GM12878 (cell line): ENCODE measurements around the gene MARCHF10. TPM values are rescaled to one million over a fixed set of nuclear protein-coding genes. Genes with fewer than 3 reads are reported as not detected.

ENCODE experiments used
- EED ChIP-seq: sonication (generic); IDR thresholded peaks from 2 replicates; pipeline ENCODE4 v1.6.1; 2016; ENCODE audit warnings: antibody characterized with exemption, low read depth
- EGR1 ChIP-seq, 2 experiments: IDR thresholded peaks; 1 replicate in 1 of 2; 2 replicates in 1 of 2; pipeline ENCODE4 v1.6.1; 2011 to 2012; ENCODE audit warnings: low read depth in 2 of 2, low read length in 2 of 2, borderline replicate concordance in 1 of 2, mild to moderate bottlenecking in 1 of 2, moderate library complexity in 1 of 2
- IKZF2 ChIP-seq, 2 experiments: fragments of 450-650 bp; IDR thresholded peaks; 2 replicates each; pipeline ENCODE4 v1.6.1; 2017; ENCODE audit warnings: mild to moderate bottlenecking in 2 of 2, moderate library complexity in 2 of 2
- NR2C1 ChIP-seq: fragments of 450-650 bp; IDR thresholded peaks from 2 replicates; pipeline ENCODE4 v1.6.1; 2017; ENCODE audit warnings: antibody characterized with exemption, mild to moderate bottlenecking, moderate library complexity
- PAX5 ChIP-seq: IDR thresholded peaks from 2 replicates; pipeline ENCODE4 v1.6.1; 2011; ENCODE audit warnings: low read depth, low read length, borderline replicate concordance
- RUNX3 ChIP-seq: IDR thresholded peaks from 2 replicates; pipeline ENCODE4 v1.6.1; 2012; ENCODE audit warnings: low read length, inconsistent platforms
- TBL1XR1 ChIP-seq: IDR thresholded peaks from 2 replicates; pipeline ENCODE4 v1.6.1; 2012; ENCODE audit warnings: low read depth, low read length, improper control_type of control experiment
- polyA plus RNA-seq, 11 experiments: library from polyadenylated mRNA; depleted of rRNA in 4 of 11; unstranded in 6 of 11; stranded (reverse) in 5 of 11; fragments of >200 nt; fragmentation: Nextera tagmentation in 4 of 11; fragmentation: Illumina TruSeq in 1 of 11; extraction: Ambion mirVana in 4 of 11; extraction: Trizol in 1 of 11; gene quantifications; 1 replicate in 1 of 11; 2 replicates in 10 of 11; pipeline versions ENCODE4 v1.2.1 to v1.2.3, GENCODE V29; 2011 to 2016; ENCODE audit warnings: inconsistent platforms in 2 of 11, missing spikeins in 2 of 11, low read depth in 1 of 11
- small RNA-seq: library from RNA; depleted of rRNA; stranded (forward); fragments of <200 nt; gene quantifications from one replicate; pipeline ENCODE3, GENCODE V24; 2014
- total RNA-seq, 4 experiments: library from RNA; depleted of rRNA in 3 of 4; stranded (reverse); fragments of >200 nt in 3 of 4; fragmentation: Illumina TruSeq in 1 of 4; extraction: Trizol in 1 of 4; gene quantifications; 2 replicates each; pipeline versions ENCODE4 v1.2.1 to v1.2.3, GENCODE V29; 2013 to 2021
- TF ChIP-seq, protein P1 (sequence below): IDR thresholded peaks from 2 replicates; pipeline ENCODE4 v1.6.1; 2011; ENCODE audit warnings: borderline replicate concordance, low read depth, mild to moderate bottlenecking, moderate library complexity, low read length; ENCODE audit not compliant: insufficient read depth, poor library complexity, severe bottlenecking

Gene MARCHF10
- total and polyA plus RNA-seq, 10 of the 15 experiments (the other 5 are each of a cell fraction or from before 2014, with no cell fraction given), result 0.11 to 0.24 TPM; not detected in 8

DNA sequence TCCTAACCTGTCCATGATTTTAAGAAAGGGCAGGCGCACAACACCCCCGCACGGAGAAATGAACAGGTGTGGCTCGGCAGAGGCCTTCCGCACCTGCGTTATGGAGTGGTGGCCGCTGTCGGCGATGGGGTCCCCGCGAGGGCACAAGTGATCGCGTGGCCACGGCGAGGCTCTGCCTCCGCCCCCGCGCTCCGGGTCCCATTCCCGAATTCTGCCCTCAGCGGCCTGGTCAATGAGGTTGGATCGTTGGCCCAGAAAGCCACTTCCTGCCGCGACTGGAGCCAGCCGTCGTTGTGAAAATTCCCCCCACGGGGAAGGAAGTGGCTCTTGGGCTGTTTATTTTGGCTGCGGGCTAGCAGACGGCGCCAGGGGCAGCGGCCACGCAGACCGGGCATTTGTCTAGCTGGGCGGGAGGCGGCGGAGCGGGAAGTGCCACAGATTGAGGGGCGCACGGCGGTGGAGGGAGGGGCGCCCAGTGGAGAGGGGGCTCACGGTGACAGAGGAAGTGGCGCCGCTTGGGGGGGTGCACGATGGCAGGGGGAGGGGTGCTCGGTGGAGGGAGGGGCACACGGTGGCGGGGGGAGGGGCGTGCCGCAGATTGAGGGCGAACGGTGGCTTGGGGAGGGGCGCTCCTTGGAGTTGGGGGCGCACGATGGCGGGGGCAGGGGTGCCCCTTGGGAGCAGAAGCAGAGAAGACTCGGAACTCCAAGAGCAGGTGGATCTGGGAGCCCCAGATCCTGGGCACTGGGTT is 155.7 kb downstream of the MARCHF10 start (continued):
- TF ChIP-seq, protein P1, sequence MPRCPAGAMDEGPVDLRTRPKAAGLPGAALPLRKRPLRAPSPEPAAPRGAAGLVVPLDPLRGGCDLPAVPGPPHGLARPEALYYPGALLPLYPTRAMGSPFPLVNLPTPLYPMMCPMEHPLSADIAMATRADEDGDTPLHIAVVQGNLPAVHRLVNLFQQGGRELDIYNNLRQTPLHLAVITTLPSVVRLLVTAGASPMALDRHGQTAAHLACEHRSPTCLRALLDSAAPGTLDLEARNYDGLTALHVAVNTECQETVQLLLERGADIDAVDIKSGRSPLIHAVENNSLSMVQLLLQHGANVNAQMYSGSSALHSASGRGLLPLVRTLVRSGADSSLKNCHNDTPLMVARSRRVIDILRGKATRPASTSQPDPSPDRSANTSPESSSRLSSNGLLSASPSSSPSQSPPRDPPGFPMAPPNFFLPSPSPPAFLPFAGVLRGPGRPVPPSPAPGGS, result peak; percentile 25
- TF ChIP-seq NR2C1, result no peak
- peak; percentile 73 for TF ChIP-seq RUNX3
- peak; percentile 75 for TF ChIP-seq EED
- no peak for TF ChIP-seq TBL1XR1
- TF ChIP-seq EGR1 (IDR thresholded peaks at IDR 0.05; ENCODE audit: borderline replicate concordance in 1 of 2, low read depth in 2 of 2, low read length in 2 of 2), result peak in 1 of 2 experiments; percentile 74; a peak in 2 of 3 replicates
- peak; percentile 71 to 72 for TF ChIP-seq IKZF2 (IDR thresholded peaks at IDR 0.05)
- peak; percentile 33; the same call in 1 of the 2 replicates for TF ChIP-seq PAX5

Small RNAs within 50 kb of the gene (small RNA-seq; reads per million reads assigned to genes)
- not detected for gene RF00019
- gene RNU6-446P, result not detected

Other genes starting within 250 kb of the MARCHF10 start
- gene MRC2, start 180.6 kb downstream of the MARCHF10 start, total RNA-seq (2014; rRNA removed), result 0.33 and 0.96 TPM in 2 replicates
- 0.18 and 0.23 TPM in 2 replicates for gene MRC2, start 180.6 kb downstream of the MARCHF10 start, total RNA-seq (2014; rRNA removed; fragmentation: Illumina TruSeq; extraction: Trizol)
- gene MRC2, start 180.6 kb downstream of the MARCHF10 start, total RNA-seq (2021), result 0.87 and 1.2 TPM in 2 replicates
- gene MRC2, start 180.6 kb downstream of the MARCHF10 start, polyA plus RNA-seq (2011; rRNA removed), result 0.06 and 0.19 TPM in 2 replicates
- gene MRC2, start 180.6 kb downstream of the MARCHF10 start, polyA plus RNA-seq (2014; fragmentation: Illumina TruSeq; extraction: Trizol), result 0.29 TPM in 1 of 2 replicates, not detected in the other
- under 1 TPM in 1 of 2 experiments, not detected in 1; 0.04 TPM for gene MRC2, start 180.6 kb downstream of the MARCHF10 start, polyA plus RNA-seq (2014; fragmentation: Nextera tagmentation; extraction: Ambion mirVana)
- 0.50 and 0.76 TPM in 2 replicates for gene MRC2, start 180.6 kb downstream of the MARCHF10 start, polyA plus RNA-seq (2014; rRNA removed)
- under 1 TPM; 0.30 to 0.46 TPM for gene MRC2, start 180.6 kb downstream of the MARCHF10 start, polyA plus RNA-seq (2016; fragmentation: Nextera tagmentation; extraction: Ambion mirVana)
- under 0.01 TPM in 2 replicates for gene TANC2, start 157.9 kb upstream of the MARCHF10 start, total RNA-seq (2014; rRNA removed)
- gene TANC2, start 157.9 kb upstream of the MARCHF10 start, total RNA-seq (2014; rRNA removed; fragmentation: Illumina TruSeq; extraction: Trizol), result 0.05 and 0.09 TPM in 2 replicates
- 0.13 and 0.40 TPM in 2 replicates for gene TANC2, start 157.9 kb upstream of the MARCHF10 start, total RNA-seq (2021)
- gene TANC2, start 157.9 kb upstream of the MARCHF10 start, polyA plus RNA-seq (2011; rRNA removed), result 0.01 and 0.03 TPM in 2 replicates
- gene TANC2, start 157.9 kb upstream of the MARCHF10 start, polyA plus RNA-seq (2014; fragmentation: Illumina TruSeq; extraction: Trizol), result 0.03 TPM in 2 replicates
- under 1 TPM in 1 of 2 experiments, not detected in 1; under 0.01 TPM for gene TANC2, start 157.9 kb upstream of the MARCHF10 start, polyA plus RNA-seq (2014; fragmentation: Nextera tagmentation; extraction: Ambion mirVana)
- 0.04 and 0.08 TPM in 2 replicates for gene TANC2, start 157.9 kb upstream of the MARCHF10 start, polyA plus RNA-seq (2014; rRNA removed)
- under 1 TPM in 1 of 2 experiments, not detected in 1; 0.01 TPM for gene TANC2, start 157.9 kb upstream of the MARCHF10 start, polyA plus RNA-seq (2016; fragmentation: Nextera tagmentation; extraction: Ambion mirVana)